NOMO-1 treated with dmso at 0.1 percent for 144 hours (cell line): ENCODE measurements around the gene LBH.
"Not testable (repeated sequence)": the region's sequence is repeated elsewhere in the genome, so short reads cannot be mapped to it uniquely, and the experiment has no call there.

Experiments used
- DNase-seq: peaks from one replicate; lab custom pipeline; 2025; ENCODE audit not compliant: unreplicated experiment; lab: John Stamatoyannopoulos, UW

Gene LBH

GRCh38 chr2:30255466-30256408, 24.4 kb downstream of the LBH start:
- no peak for DNase-seq

- no peak for DNase-seq
These were observed 26.2 kb downstream of the LBH start for GRCh38 chr2:30257266-30258214.

- no peak for DNase-seq
These were observed 27.7 kb downstream of the LBH start for GRCh38 chr2:30259071-30259470.

- no peak for DNase-seq
These were observed 28.7 kb downstream of the LBH start for GRCh38 chr2:30259827-30260679.

GRCh38 chr2:30260941-30261340, 29.6 kb downstream of the LBH start:
- DNase-seq: no peak

- no peak for DNase-seq
These were observed 30.4 kb downstream of the LBH start for GRCh38 chr2:30261695-30262211.

- no peak for DNase-seq
These were observed 31.5 kb downstream of the LBH start for GRCh38 chr2:30262716-30263309.

GRCh38 chr2:30264274-30264673, 32.9 kb downstream of the LBH start:
- DNase-seq: no peak

- no peak for DNase-seq
These were observed 34.0 kb downstream of the LBH start for GRCh38 chr2:30265052-30266015.

- DNase-seq: peak; percentile 29
These were observed 34.8 kb downstream of the LBH start for GRCh38 chr2:30266051-30266621.

GRCh38 chr2:30266705-30267104, 35.4 kb downstream of the LBH start:
- no peak for DNase-seq

- DNase-seq: no peak
These were observed 36.0 kb downstream of the LBH start for GRCh38 chr2:30267161-30267975.

GRCh38 chr2:30268296-30268871, 37.0 kb downstream of the LBH start:
- no peak for DNase-seq

- not testable (repeated sequence) for DNase-seq
These were observed 37.9 kb downstream of the LBH start for GRCh38 chr2:30269114-30269770.

GRCh38 chr2:30269771-30270145, 38.4 kb downstream of the LBH start:
- DNase-seq: no peak

GRCh38 chr2:30270166-30270565, 38.8 kb downstream of the LBH start:
- no peak for DNase-seq

- DNase-seq: peak; percentile 65
These were observed 40.0 kb downstream of the LBH start for GRCh38 chr2:30271301-30271700.
